ENCODE measurements around the gene ZIC5.

DNA sequence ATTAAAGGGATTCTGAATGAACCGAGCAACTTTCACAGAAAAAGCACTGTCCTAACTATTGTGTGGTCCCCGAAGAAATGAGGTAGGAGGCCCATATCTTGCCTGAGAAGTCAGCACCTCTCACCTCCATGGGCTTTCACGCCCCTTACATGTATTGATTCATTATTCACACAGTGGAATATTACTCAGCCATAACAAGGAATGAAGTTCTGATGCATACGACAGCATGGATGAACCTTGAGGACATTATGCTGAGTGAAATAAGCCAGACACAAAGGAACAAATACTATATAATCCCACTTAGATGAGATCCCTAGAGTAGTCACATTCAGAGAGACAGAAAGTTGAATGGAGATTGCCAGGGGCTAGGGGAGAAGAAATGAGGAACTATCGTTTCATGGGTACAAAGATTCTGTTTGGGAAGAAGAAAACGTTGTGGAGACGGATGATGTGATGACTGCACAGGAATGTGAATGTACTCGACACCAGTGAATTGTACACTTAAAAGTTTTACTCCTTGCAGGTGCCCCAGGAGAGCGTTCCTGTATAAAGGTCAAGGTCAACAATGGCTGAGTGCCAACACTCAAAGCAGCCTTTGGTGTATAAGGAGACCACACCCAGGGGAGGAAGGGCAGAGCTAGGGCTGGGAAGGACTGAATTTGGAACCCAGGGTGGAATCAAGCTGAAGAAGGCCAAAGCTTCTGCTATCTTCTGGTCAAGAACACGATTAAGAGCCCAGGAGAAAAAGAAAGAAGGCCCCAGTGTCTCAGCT is 22.5 kb downstream of the ZIC5 start:
- TF ChIP-seq, protein P1, sequence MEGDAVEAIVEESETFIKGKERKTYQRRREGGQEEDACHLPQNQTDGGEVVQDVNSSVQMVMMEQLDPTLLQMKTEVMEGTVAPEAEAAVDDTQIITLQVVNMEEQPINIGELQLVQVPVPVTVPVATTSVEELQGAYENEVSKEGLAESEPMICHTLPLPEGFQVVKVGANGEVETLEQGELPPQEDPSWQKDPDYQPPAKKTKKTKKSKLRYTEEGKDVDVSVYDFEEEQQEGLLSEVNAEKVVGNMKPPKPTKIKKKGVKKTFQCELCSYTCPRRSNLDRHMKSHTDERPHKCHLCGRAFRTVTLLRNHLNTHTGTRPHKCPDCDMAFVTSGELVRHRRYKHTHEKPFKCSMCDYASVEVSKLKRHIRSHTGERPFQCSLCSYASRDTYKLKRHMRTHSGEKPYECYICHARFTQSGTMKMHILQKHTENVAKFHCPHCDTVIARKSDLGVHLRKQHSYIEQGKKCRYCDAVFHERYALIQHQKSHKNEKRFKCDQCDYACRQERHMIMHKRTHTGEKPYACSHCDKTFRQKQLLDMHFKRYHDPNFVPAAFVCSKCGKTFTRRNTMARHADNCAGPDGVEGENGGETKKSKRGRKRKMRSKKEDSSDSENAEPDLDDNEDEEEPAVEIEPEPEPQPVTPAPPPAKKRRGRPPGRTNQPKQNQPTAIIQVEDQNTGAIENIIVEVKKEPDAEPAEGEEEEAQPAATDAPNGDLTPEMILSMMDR (IDR thresholded peaks at IDR 0.05; ENCODE audit: poor library complexity, severe bottlenecking), result no peak
- TF ChIP-seq POLR2AphosphoS5 (IDR thresholded peaks at IDR 0.05), result no peak
- TF ChIP-seq MXI1 (conservative IDR thresholded peaks at IDR 0.05; ENCODE audit: poor library complexity, severe bottlenecking), result no peak
- no peak for TF ChIP-seq EP300 (conservative IDR thresholded peaks at IDR 0.05; ENCODE audit: poor library complexity, severe bottlenecking)

All from neural cell (in vitro differentiated cells).